NT2/D1 (cell line): ENCODE data around the gene RNF212B.

Source experiments
- YY1 ChIP-seq: IDR thresholded peaks from 2 replicates; pipeline ENCODE4 v1.6.1; 2011; ENCODE audit not compliant: insufficient read length, insufficient read depth
- ZNF274 ChIP-seq: IDR thresholded peaks from 2 replicates; pipeline ENCODE4 v1.6.1; 2011; ENCODE audit warnings: mild to moderate bottlenecking, low read depth, low read length

GRCh38 chr14:23308721-23309445 is 71.1 kb downstream of the RNF212B start:
- TF ChIP-seq YY1 (no peak), ZNF274 (no peak)
